Right lobe of liver (tissue), 6 donors: ENCODE results near the gene RAP1A. TPM values are rescaled to one million over a fixed set of nuclear protein-coding genes. Genes with fewer than 3 reads are reported as not detected.
A peak's percentile ranks its signal among the peaks of the same experiment; 100 is the strongest.
"Not testable (repeated sequence)": the region's sequence is repeated elsewhere in the genome, so short reads cannot be mapped to it uniquely, and the experiment has no call there.

Source experiments
- ATAC-seq, 4 donors: fragments of 200-7000 bp; cut with Tn5 transposase; one replicate each; pipeline ENCODE4 v1.9.1; 2020; ENCODE audit warnings: mild to moderate bottlenecking in 4 of 4, moderate library complexity in 4 of 4
- DNase-seq, 3 donors: peaks; one replicate each; pipeline ENCODE4 v3.0.0-alpha.2; 2020
- H3K27ac ChIP-seq, 3 donors: fragments of 200-600 bp; one replicate each; pipeline ENCODE4 v1.8.0; 2022
- H3K27me3 ChIP-seq, 2 donors: fragments of 200-600 bp; one replicate each; pipeline ENCODE4 v1.8.0; 2022
- H3K36me3 ChIP-seq, 4 donors: fragments of 200-600 bp; sonication (generic) in 1 of 4; one replicate each; pipeline versions ENCODE4 v1.5.1 to v1.8.0; 2017 to 2022; ENCODE audit warnings: control low read depth in 1 of 4
- H3K4me1 ChIP-seq, 4 donors: fragments of 200-600 bp; sonication (generic) in 1 of 4; one replicate each; pipeline versions ENCODE4 v1.5.1 to v1.8.0; 2017 to 2022; ENCODE audit warnings: control low read depth in 1 of 4
- H3K4me3 ChIP-seq, 3 donors: fragments of 200-600 bp; one replicate each; pipeline ENCODE4 v1.8.0; 2022
- H3K9me3 ChIP-seq, 4 donors: fragments of 200-600 bp; sonication (generic) in 1 of 4; one replicate each; pipeline versions ENCODE4 v1.5.1 to v1.8.0; 2017 to 2022; ENCODE audit warnings: control low read depth in 1 of 4
- POLR2A ChIP-seq: fragments of 450-650 bp; IDR thresholded peaks from one replicate; pipeline ENCODE4 v1.6.1; 2017; ENCODE audit warnings: antibody characterized with exemption, mild to moderate bottlenecking
- WGBS: methylation state at CpG from one replicate; pipeline ENCODE4 v1.1.6; 2018; ENCODE audit warnings: low coverage, low lambda C conversion rate; ENCODE audit not compliant: insufficient coverage; ENCODE audit errors: missing lambda C conversion rate; 5-methylcytosine and 5-hydroxymethylcytosine counted together
- intact Hi-C, 2 donors: fragments of 100-400 bp; cut with DNase I; formaldehyde crosslinking; loops; one replicate each; pipeline versions ENCODE4 v1.11.2 to v1.14.1; 2022
- total RNA-seq, 6 experiments: library from RNA; depleted of rRNA in 2 of 6; stranded (reverse); fragments of >200 nt in 2 of 6; fragmentation: NEBNext Ultra II Directional in 3 of 6; extraction: Animal tissue kit (Norgen Biotek cat#: 25700) in 3 of 6; gene quantifications; one replicate each; pipeline versions ENCODE4 v1.1.0 to v1.2.4, GENCODE V29; 2016 to 2023
- TF ChIP-seq, protein P1 (sequence below), 4 donors: fragments of 200-600 bp in 3 of 4; fragments of 450-650 bp in 1 of 4; IDR thresholded peaks; one replicate each; pipeline versions ENCODE4 v1.5.1 to v1.8.0; 2016 to 2022; ENCODE audit warnings: antibody characterized with exemption in 4 of 4, mild to moderate bottlenecking in 2 of 4
- donor health status: DM: no; HTN: yes; CAD: no.
- donor health status: DM: no; HTN: no; CAD: no.
- donor health status: DM: no; HTN: no; CAD: no.
- donor health status: DM: no; HTN: yes; CAD: no.
- donor health status: DM: no; HTN: yes; CAD: no.

RAP1A gene
- total RNA-seq, 6 experiments from 2014 or later, result 25.9 to 53.8 (median 33.3) TPM

GRCh38 chr1:111603979-111604378 lies 15.6 kb upstream of the RAP1A start:
- Histone ChIP-seq H3K4me1 (peaks cover 0 to 3% (median 0%) of the 10 kb centered on the region in 4 donors), H3K36me3 (no peaks in the 10 kb centered on the region), H3K9me3 (no peaks in the 10 kb centered on the region), H3K4me3 (no peak overlapping the region), H3K27me3 (no peaks in the 10 kb centered on the region), H3K27ac (no peak overlapping the region)
- intact Hi-C loops, result no loop called here
- TF ChIP-seq, protein P1, sequence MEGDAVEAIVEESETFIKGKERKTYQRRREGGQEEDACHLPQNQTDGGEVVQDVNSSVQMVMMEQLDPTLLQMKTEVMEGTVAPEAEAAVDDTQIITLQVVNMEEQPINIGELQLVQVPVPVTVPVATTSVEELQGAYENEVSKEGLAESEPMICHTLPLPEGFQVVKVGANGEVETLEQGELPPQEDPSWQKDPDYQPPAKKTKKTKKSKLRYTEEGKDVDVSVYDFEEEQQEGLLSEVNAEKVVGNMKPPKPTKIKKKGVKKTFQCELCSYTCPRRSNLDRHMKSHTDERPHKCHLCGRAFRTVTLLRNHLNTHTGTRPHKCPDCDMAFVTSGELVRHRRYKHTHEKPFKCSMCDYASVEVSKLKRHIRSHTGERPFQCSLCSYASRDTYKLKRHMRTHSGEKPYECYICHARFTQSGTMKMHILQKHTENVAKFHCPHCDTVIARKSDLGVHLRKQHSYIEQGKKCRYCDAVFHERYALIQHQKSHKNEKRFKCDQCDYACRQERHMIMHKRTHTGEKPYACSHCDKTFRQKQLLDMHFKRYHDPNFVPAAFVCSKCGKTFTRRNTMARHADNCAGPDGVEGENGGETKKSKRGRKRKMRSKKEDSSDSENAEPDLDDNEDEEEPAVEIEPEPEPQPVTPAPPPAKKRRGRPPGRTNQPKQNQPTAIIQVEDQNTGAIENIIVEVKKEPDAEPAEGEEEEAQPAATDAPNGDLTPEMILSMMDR (IDR thresholded peaks at IDR 0.05), result no peak
- TF ChIP-seq POLR2A, result no peak
- peak; percentile 45 to 73 (median 58) for ATAC-seq
- 59% methylated on average over 3 of the region's 4 CpGs for WGBS
- no peak for DNase-seq

DNA sequence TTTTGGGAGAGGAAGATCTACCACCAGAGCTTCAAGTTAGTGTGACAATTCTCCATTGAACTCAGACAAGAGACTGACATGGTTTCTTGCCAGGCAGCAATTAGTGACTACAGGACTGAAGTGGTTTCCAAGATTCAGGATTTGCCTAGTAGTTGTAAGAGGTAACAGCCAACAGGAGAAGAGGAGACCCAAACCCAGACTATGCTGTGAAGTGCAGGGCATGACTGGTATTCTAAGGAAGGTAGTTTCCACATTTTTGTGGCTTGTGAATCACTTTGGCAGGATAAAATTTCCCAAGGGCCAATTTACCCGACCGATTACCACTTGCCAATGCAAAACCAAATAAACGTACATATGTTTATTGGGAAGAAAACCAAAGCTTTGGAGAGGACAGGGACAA lies 14.7 kb upstream of the RAP1A start:
- Histone ChIP-seq H3K4me1 (peaks cover 0 to 3% (median 0%) of the 10 kb centered on the region in 4 donors), H3K27me3 (no peaks in the 10 kb centered on the region), H3K36me3 (no peaks in the 10 kb centered on the region), H3K9me3 (no peaks in the 10 kb centered on the region), H3K27ac (no peak overlapping the region), H3K4me3 (no peak overlapping the region)
- 69% methylated on average over 3 of the region's 3 CpGs for WGBS
- intact Hi-C loops, result no loop called here
- DNase-seq (no peak), ATAC-seq (no peak)
- TF ChIP-seq POLR2A, result no peak
- TF ChIP-seq, protein P1 (IDR thresholded peaks at IDR 0.05), result no peak

- TF ChIP-seq POLR2A, result no peak
- TF ChIP-seq, protein P1 (IDR thresholded peaks at IDR 0.05), result no peak
- no peak overlapping the region for H3K27ac ChIP-seq
- peaks cover 0 to 3% (median 0%) of the 10 kb centered on the region in 4 donors for H3K4me1 ChIP-seq
- no peak overlapping the region for H3K4me3 ChIP-seq
- no peaks in the 10 kb centered on the region for H3K27me3 ChIP-seq
- ATAC-seq (peak; percentile 27 to 68 (median 47)), DNase-seq (no peak)
- intact Hi-C loops, result no loop called here
- no peaks in the 10 kb centered on the region for H3K9me3 ChIP-seq
- no peaks in the 10 kb centered on the region for H3K36me3 ChIP-seq
Observed at GRCh38 chr1:111605576-111605975, 14.0 kb upstream of the RAP1A start.

GRCh38 chr1:111606457-111607215 lies 13.0 kb upstream of the RAP1A start:
- H3K4me1 ChIP-seq, H3K27me3 ChIP-seq, H3K4me3 ChIP-seq, H3K9me3 ChIP-seq, intact Hi-C loops, H3K36me3 ChIP-seq, DNase-seq, H3K27ac ChIP-seq: not testable (repeated sequence)
- peak in 2 of 4 donors; percentile 18 to 29 for ATAC-seq
- 61% methylated on average over 6 of the region's 8 CpGs for WGBS

DNA sequence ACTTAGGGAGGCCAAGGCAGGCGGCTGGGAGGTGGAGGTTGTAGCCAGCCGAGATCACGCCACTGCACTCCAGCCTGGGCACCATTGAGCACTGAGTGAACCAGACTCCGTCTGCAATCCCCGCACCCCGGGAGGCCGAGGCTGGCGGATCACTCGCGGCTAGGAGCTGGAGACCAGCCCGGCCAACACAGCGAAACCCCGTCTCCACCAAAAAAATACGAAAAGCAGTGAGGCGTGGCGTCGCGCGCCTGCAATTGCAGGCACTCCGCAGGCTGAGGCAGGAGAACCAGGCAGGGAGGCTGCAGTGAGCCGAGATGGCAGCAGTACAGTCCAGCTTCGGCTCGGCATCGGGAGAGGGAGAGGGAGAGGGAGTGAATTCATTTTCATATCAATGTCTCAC lies 11.1 kb upstream of the RAP1A start:
- H3K4me3 ChIP-seq, H3K4me1 ChIP-seq, H3K36me3 ChIP-seq, H3K27ac ChIP-seq, ATAC-seq, intact Hi-C loops, DNase-seq, H3K9me3 ChIP-seq, H3K27me3 ChIP-seq: not testable (repeated sequence)
- 92% methylated on average over 11 of the region's 24 CpGs for WGBS
